HG03060 (cell line): Measurements from ENCODE around the gene MGMT.

Experiments
- ATAC-seq: cut with Tn5 transposase; IDR thresholded peaks from one replicate; pipeline ENCODE4 v1.9.1; 2021; ENCODE audit warnings: low read depth, moderate number of reproducible peaks; ENCODE audit not compliant: unreplicated experiment

Gene MGMT

DNA sequence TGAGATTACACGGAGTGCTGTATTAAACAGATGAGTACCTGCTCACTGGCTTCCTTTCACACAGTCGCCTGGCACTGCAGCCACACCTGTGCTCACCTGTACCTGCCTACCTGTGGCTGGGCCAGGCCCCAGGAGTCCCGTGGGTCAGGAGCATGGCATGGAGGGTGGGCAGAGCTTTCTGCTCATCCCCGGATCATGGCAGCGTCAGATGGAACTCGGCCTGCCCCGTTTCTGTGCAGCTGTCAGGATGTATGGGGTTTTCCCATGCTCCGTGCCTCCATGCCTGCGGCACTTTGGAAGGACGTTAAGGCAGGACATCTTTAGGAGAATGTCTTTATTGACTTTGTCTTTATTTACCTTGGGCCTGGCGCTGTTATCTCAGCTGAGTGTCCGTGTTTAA lies 112.2 kb downstream of the MGMT start:
- ATAC-seq, result no peak

DNA sequence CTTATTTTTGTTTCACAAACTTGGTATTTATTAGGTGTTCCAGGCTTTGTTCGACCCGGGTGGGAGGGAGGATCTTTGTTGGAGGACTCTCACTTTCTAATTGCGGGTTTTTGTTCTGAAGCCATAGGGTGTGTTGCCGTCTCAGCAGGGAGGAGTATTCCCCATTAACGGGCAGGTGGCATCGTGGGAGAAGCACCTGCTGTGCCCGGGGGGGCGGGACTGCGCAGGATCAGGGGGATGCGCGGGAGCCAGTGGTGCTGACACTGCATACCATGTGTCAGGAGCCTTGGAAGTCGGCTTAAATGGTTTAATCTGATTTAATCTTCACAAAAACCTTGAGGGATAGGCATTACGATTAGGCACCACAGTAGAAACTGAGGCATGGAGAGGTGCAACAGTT lies 113.0 kb downstream of the MGMT start:
- no peak for ATAC-seq

DNA sequence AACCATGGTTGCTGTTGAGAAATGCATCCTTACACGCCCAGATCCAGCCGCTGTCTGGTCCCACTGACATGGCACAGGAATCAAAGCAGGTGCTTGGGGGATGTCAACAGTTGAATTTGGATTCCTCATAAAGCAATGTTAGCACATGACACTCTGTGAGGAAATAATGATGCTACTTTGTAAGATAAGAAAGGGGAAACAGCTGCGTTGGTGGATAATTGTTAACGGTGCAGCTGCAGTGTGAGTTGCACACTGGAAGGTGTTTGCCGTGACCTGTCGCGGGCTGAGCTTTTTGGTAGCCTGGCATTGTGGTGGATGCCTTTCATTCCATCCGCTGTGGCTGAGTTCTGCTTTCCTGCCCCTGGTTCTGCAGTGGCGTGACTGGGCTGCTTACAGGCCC lies 113.9 kb downstream of the MGMT start:
- no peak for ATAC-seq

DNA sequence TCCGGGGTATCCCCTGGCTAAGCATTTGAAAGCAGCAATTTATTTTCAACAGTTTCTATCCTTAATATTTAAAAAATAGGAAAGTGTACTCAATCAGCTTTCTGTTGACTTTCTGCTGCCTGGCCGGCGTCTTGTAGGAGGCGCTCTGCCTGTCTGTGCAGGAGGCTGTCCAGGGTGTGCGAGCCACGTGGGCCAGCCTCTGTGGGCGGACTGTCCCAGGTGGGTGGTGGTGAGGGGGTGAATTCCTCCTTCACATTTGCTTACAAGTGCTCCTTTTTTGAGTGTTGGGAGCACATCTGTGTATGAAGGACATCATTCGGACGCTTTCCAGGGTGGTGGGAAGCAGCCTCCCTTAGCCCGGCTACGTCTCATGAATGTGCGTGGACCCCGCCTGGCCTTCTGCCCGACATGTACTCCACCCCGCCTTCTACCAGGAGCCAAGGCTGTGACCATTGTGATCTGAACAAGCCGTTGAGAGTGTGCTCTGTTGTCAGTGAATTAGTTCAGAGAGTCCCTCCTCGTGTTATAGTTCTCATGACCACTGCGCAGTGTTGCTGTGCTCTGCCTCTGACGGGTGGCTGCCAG lies 114.9 kb downstream of the MGMT start:
- no peak for ATAC-seq

DNA sequence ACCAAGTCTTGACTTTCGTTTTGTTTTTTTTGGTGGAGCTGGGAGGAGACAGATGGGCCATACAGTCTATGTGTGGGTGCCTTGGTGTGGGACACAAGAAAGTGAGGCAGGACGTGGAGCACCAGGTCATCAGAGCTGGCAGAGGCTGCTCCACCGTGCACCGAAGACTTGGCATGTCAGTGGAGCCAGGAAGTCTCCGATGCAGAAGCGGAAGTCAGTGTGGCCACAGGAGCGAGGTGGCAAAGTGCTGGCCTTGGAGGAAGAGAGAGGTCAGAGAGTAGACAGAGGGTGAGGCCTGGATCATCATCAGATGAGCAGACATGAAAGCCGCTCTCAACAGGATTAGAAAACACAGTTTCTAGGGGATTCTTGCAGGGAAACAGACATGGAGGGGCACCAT lies 116.8 kb downstream of the MGMT start:
- no peak for ATAC-seq

DNA sequence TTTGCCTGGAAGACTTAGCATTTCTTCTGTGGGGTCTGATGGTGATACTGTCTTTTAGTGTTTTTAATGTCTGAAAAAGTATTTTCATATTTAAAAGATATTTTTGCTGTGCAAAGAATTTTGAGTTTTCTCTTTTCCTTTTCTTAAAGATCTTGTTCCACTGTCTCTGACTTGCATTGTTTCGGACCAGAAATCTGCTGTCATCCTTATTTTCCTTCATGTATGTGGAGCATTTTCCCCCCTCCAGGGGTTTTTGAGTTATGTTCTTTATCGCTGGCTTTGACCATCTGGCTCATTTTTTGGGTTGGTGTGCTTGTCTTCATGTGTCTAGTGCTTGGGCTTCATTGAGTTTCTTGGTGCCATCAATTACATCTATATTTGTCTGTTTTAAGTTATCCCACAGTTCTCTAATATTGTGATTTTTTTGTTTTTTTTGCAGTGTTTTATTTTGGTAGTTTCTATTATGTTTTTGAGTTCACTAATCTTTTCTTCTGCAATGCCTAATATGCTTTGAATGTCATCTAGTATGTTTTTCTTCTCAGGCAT lies 119.9 kb downstream of the MGMT start:
- no peak for ATAC-seq

DNA sequence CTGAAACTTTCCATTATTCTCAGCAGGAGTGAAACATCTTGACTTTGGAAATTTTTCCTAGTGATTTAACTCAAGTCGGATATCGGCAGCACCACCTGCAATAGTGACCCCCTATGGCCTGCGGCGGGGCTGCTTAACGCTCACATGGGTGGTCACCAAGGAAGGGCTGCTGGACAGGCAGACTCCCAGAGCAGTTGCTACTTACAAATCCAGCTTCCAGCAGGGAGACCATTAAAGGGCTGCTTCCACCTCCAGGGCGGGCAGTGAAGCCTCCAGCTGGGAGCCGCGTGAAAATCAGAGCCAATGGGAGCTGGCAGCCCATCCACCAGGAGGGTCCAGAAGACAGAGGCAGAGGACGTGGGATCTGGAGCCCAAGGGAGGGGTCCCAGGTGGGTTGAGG lies 122.5 kb downstream of the MGMT start:
- no peak for ATAC-seq

DNA sequence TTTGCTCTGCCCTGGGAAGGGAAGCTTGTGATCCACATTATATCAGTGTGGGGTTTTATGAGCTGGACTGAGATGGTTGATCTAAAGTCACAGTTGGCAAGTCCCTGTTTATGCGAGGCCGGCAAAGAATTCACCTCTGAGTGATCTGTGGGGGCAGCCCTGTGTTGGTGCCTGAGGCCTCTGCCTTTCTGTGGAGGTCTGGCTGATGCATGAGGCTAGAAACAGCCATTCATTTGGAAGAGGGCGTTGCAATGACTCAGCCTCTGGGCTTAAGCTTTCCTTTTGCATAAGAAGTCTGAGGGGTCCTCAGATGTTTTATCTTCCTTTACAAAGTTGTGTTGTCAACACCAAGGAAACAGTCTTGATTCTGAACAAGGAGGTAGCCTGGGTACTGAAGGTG lies 126.9 kb downstream of the MGMT start:
- ATAC-seq, result no peak

DNA sequence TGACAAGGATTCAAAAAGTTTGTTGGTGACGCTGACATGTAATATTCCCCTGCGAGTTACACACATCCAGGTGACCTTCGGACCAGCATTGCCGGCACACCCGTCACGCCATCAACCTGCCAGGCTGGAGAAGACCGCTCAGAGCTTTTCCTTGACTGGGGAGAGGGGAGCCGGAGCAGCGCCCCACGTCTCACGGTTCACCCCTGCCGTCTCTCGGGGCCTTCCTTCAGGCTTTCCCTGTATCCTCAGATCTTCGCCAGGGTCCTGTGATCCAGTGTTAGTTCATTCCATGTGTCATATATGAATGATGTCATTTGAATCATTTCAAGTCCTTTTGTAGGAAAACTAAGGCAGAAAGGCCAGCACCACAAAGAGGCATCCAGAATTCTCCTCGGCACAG lies 127.8 kb downstream of the MGMT start:
- no peak for ATAC-seq

DNA sequence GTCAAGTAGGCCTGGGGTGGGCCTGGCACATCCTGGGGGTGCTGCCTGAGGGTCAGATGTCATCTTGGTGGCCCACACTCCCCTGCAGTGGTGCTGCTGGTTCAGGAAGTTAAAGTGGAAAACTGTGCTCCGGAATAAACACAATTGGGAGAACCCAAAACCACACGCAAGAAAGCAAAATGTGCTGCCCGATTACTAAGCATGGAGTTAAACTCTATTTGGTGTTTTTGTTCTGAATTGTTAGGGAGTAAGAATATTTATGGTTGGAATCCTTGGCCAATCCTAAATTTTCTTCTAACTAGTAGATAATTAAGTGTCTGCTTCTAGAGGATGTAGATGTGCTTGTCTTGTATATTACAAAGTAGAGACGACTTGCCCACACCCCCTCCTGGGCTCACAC lies 131.4 kb downstream of the MGMT start:
- ATAC-seq, result no peak

DNA sequence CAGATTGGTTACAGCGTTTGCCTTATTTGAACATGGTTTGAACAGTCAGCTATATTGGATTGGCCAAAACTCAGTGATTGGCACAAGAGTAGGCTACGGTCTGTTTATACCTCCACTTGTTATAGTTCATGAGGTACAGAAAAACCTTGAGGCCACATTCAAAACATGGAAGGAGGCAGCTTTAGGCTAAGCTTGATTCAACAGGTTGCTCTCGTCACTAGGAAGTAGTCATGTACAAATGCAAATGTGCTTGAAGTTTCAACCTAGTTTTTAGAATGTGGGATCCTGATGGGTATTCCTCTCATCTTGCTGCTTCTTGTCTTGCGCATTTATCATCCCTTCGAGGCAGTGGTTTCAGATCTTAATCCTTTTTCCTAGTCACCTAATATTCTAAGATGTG lies 132.1 kb downstream of the MGMT start:
- no peak for ATAC-seq

DNA sequence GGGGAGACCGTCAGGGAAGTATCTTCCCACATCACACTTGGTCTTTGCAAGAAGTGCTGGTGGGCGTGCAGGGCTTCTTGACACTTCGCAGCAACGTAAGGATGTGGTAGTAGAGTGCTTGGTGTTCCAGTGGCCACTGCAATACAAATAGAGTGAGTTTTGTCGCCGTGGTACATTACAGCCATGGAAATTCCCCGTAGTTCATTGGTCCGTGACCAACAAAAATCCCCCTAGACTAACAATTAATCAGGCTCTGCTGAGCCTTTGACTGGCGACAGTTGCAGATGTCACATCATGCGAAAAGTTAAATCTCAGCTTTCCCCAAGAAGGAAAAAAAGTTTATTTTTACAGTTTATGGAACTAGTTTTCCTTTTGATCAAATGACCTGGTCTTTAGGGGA lies 134.7 kb downstream of the MGMT start:
- peak; percentile 41 for ATAC-seq

DNA sequence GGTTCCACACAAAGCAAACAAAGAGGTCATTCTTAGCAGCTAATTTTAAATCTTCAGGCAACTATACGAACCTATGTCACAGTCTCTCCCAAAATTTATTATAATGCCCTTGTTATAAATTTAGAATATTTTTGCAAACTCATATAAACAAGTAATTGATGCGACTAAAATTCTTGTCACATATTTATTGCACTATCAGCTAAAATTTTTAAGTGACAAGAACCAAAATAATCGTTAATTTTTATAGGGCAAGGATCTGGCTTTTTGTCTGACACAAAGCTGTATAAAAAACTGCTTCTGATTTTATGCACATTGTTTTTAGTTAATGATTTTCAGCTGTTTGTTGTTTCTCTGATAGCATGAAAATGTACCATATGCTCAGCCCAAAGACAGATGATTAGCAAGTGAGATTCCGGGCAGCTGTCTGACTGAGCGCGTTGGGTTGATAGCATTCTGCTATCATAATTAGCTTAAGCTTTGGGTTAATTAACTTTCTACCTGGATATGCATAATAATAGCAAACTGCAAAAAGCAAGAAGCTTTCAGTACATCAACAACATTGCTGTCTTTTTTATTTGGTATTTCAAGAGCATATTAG lies 136.0 kb downstream of the MGMT start:
- ATAC-seq, result no peak

DNA sequence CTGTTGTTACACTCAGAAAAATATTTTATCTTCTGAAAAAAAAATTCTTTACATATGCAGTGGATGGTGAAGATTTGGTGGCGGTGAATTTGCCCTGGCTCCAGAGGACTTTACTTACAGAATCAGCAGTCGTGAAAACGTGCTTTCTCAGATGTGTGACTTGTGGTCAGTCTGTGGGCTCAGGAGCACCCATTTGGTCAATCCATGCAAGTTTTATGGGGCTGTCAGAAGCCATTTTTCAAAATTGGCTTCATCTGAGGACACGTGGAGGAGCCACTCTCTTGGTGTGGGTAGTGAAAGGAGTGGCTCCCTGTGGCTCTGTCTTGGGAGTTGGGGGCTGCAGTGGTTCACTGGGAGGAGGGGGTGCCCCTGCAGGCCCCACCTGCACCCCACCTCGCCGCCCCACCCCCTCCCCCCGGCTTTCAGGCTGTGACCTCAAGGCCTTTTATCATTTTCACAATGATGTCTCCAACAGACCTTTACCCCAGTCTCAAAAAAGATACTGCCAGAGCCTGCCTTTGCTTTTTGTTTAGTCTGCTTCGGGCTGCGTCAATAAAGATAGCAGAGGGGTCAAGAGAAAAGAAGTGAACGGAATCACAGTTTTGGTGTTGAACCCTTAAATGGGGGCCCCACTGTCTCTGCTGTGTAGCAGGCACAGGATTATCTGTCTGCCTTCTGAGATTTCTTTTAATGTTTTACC lies 137.4 kb downstream of the MGMT start:
- ATAC-seq, result peak; percentile 33

DNA sequence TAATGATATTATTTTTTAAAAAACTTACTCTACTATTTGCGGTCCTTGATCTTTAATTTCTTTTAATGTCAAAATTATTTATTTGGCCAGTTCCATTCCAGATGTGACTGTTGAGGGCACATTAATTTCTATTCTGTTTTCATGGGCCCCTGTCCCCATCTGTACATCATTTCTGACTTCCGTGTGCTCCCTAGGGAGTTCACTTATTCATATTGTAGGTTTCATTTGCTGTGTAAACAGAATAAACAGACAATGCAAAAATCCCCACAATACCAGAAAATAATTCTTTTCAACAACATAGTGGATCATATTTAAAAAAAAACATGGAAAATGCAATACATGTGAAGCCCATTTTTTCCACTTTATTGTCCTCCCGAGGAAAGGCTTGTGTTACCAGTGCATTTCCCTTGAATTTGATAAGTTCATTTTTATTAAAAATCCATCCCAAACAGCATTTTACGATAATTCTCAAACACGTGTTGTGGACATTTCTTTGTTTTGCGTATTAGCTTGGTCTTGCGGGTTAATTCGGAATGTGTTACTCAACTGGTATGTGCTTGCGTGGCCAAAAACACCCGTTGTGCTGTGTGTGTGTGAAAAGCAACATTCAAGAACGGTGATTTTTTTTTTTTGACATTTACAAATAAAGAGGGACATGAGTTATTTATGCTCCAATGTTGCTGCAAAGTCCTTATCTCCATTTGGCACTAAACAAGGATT lies 138.4 kb downstream of the MGMT start:
- ATAC-seq, result peak; percentile 38

DNA sequence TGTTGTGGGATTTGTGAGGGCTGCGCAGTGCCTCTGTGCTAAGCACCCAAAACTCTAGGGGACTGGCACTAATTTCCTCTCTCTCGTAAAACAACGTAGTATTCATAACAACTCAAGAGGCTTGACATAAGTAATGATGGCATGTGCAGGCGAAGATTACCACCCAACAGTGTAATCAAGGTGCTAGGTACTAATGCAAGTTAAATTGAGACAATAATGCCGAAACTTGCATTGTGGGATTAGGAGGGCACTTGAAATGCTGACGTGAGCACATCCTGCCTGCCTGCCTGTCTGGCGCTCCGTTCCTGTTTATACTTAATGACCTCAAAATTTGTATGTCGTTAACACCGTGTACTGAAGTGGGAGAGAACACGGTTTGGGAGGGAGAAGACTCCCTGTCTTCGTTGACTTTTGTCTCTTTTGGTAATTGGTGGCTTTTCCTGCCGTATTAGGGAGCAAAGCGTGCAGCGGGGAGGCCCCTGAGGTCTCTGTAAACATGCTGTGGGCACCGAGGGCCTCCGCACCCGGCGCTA lies 139.0 kb downstream of the MGMT start:
- no peak for ATAC-seq

DNA sequence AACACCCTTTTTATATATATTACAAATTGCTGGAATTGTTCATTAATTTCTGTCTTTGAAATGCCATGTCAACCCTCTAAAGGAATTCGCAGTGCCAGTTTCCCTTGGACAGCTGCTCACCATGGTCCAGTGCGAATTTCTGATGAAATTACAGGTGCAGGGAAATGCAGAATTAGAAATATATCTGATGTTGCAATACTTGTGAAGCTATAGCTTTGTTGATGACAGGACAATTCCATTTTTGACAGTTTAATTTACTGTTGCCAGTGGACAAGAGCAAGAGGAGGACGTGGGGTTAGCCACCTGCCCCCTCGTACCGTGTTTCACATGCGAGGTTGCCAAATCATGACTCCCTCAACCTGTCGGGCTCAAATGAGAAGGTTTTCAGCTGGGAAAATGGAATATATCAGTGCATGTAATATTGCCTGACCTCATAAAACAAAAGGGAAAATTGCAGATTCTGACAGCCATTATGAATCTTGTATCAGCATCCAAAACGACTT lies 140.6 kb downstream of the MGMT start:
- no peak for ATAC-seq

DNA sequence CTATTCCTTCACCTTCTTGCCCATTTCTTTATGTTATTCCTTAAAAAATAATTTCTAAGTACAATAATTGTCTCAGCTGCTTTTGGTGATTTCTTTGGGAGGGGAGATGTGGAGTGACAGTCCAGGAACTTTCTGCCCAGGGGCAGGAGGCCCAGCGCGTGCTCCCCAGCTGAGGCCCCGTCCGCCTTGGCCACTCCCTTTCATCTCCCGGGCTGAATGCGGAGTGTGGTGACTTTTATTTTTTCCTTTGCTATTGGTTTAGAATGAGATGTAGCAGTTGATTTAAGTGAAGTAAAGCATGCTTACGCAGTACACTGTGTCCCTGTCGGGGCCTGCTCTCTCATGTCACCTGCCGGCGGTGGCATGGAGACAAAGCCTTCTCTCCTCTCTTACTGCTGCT lies 141.6 kb downstream of the MGMT start:
- ATAC-seq, result no peak

DNA sequence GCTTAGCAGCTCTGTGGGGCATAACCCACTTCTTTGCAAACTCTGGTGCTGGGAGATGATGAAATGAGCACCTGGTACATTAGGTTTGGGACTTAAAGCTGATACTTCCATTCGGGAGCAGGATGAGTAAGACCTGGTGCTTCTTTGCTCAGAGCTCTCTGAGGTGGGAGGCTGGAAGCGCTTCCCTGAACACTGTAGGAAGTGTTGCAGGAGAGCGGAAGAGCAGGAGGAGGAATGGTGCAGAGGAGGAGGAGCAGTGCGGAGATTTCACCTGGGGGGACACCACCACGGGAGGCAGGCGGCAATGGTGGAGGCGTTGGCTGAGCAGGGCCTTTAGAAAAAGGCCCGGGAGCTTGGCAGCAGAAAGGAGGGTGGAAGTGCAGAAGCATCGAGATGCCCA lies 142.5 kb downstream of the MGMT start:
- ATAC-seq, result no peak

DNA sequence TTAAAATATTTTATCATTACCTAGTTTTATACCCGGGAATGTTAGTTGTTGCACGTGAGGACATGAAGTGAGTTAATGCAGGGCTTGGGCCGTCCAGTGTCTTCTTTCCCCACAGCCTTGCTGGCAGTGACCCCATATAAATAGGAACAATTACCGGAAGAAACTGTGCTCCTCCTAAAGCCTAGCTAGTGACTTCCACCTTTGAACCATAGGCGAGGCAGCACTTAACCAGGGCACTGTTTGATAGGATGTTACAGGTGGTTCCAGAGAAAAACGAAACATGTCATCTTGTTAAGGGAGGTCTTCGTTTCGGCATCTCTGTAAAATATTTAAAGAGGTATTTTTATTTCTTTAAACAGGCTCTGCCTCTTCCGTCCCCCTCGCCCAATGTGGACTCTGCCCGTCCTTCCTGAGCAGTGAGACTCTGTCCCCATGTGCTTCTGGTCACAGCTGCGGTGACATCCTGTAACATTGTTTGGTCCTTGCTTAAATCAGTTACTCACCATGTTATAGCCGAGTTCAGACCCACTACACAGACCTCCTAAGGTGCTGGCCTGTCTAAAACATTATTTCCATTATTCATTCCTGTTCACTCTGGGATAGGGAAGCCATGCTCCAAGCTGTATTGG lies 145.6 kb downstream of the MGMT start:
- ATAC-seq, result no peak
